Keratinocyte (primary cell): Measurements from ENCODE around the gene JPH2.

Experiments
- EZH2 ChIP-seq: IDR thresholded peaks from one replicate; pipeline ENCODE4 v1.6.1; 2012; ENCODE audit warnings: inconsistent platforms, mild to moderate bottlenecking, low read length, moderate library complexity
- TF ChIP-seq, protein P1 (sequence below), 3 experiments: IDR thresholded peaks in 1 of 3; conservative IDR thresholded peaks in 1 of 3; optimal IDR thresholded peaks in 1 of 3; 2 replicates in 2 of 3; 3 replicates in 1 of 3; pipeline versions ENCODE3 to v1.5.1; 2011; ENCODE audit warnings: low read length in 3 of 3, mild to moderate bottlenecking in 3 of 3, moderate library complexity in 2 of 3, control low read depth in 1 of 3, inconsistent platforms in 1 of 3; ENCODE audit not compliant: insufficient read depth in 2 of 3; ENCODE audit errors: extremely low read depth in 1 of 3

DNA sequence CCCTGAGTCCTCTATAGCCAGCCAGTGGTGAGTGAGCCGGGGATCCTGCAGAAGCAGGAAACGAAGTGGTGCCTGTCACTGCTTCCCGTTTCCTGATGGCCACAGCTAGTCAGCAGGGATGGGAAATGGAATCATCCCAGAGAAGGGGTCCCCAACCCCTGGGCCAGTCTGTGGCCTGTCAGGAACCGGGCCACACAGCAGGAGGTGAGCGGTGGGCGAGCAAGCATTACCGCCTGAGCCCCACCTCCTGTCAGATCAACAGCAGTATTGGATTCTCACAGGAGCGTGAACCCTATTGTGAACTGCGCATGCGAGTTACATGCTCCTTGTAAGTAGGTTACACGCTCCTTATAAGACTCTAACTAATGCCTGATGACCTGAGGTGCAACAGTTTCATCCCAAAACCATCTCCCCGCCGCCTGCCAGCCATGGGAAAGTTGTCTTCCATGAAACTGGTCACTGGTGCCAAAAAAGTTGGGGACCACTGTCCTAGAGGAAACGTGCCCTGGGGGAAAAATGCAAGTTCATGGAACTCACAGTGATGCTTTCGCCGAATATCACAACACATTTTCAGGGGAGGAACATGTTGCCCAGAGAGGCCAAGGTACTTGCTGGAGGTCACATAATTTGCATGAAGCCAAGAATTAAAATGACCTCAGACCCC, 113.8 kb downstream of the JPH2 start:
- TF ChIP-seq, protein P1, sequence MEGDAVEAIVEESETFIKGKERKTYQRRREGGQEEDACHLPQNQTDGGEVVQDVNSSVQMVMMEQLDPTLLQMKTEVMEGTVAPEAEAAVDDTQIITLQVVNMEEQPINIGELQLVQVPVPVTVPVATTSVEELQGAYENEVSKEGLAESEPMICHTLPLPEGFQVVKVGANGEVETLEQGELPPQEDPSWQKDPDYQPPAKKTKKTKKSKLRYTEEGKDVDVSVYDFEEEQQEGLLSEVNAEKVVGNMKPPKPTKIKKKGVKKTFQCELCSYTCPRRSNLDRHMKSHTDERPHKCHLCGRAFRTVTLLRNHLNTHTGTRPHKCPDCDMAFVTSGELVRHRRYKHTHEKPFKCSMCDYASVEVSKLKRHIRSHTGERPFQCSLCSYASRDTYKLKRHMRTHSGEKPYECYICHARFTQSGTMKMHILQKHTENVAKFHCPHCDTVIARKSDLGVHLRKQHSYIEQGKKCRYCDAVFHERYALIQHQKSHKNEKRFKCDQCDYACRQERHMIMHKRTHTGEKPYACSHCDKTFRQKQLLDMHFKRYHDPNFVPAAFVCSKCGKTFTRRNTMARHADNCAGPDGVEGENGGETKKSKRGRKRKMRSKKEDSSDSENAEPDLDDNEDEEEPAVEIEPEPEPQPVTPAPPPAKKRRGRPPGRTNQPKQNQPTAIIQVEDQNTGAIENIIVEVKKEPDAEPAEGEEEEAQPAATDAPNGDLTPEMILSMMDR (optimal IDR thresholded peaks at IDR 0.05 in 1 of 3, IDR thresholded peaks at IDR 0.05 in 1 of 3, conservative IDR thresholded peaks at IDR 0.05 in 1 of 3; ENCODE audit: extremely low read depth in 1 of 3, insufficient read depth in 2 of 3, low read length in 3 of 3): no peak
- TF ChIP-seq EZH2: no peak
